BJ (cell line): ENCODE data around the gene CCDC40. TPM values are rescaled to one million over a fixed set of nuclear protein-coding genes. Genes with fewer than 3 reads are reported as not detected.

Experiments used
- CTCF ChIA-PET: fragments of 350-600 bp; formaldehyde crosslinking; extraction: SDS; loops from one replicate; lab custom pipeline; 2021; ENCODE audit warnings: antibody characterized with exemption, inconsistent platforms; lab: Yijun Ruan, JAX
- POLR2A ChIA-PET: fragments of 300-600 bp; sonication (Branson Sonifier 250); formaldehyde crosslinking; extraction: SDS; loops from one replicate; lab custom pipeline; 2021; ENCODE audit warnings: antibody characterized with exemption; lab: Charles Lee
- DNase-seq: peaks from one replicate; pipeline ENCODE4 v3.0.0-alpha.2; 2011; ENCODE audit warnings: low read depth
- H3K27me3 ChIP-seq: 2 replicates; pipeline ENCODE4 v1.6.0; 2011; ENCODE audit warnings: low read length; ENCODE audit not compliant: control insufficient read depth, insufficient read depth
- H3K36me3 ChIP-seq: 2 replicates; pipeline ENCODE4 v1.5.1; 2011; ENCODE audit warnings: low read length; ENCODE audit not compliant: control insufficient read depth, insufficient read depth
- H3K4me3 ChIP-seq: 2 replicates; pipeline ENCODE4 v1.5.1; 2011; ENCODE audit warnings: low read depth, mild to moderate bottlenecking, control low read depth, low read length
- CTCF ChIP-seq: IDR thresholded peaks from 2 replicates; pipeline ENCODE4 v1.5.1; 2011; ENCODE audit warnings: low read depth, mild to moderate bottlenecking, control low read depth, inconsistent platforms, low read length, moderate library complexity; ENCODE audit not compliant: insufficient read depth
- polyA plus RNA-seq: library from polyadenylated mRNA; depleted of rRNA; stranded (reverse); fragments of >200 nt; gene quantifications from 2 replicates; pipeline ENCODE4 v1.2.3, GENCODE V29; 2011

CCDC40 gene
- polyA plus RNA-seq, 1 experiment: 3.1 TPM

- H3K4me3 ChIP-seq: no peak overlapping the region
- no peak for TF ChIP-seq CTCF
- H3K27me3 ChIP-seq: no peaks in the 10 kb centered on the region
- no peaks in the 10 kb centered on the region for H3K36me3 ChIP-seq
- CTCF ChIA-PET: interaction anchor here (0.6 to 3.3 kb wide), 5 partner anchors 9 to 206 kb away, joined by 4 to 21 read pairs (median 13); partner anchors contain the start of gene CBX4
- POLR2A ChIA-PET: interaction anchor here (0.7 kb wide), 1 partner anchor 550 kb away, joined by 3 read pairs; no protein-coding TSS in a partner anchor
- no peak for DNase-seq
Observed at GRCh38 chr17:79995696-79996095, 40.7 kb upstream of the CCDC40 start.

GRCh38 chr17:79996291-79996690 is 40.2 kb upstream of the CCDC40 start:
- H3K27me3 ChIP-seq: no peaks in the 10 kb centered on the region
- CTCF ChIA-PET: interaction anchor here (0.6 to 3.3 kb wide), 5 partner anchors 8 to 157 kb away, joined by 3 to 21 read pairs (median 16); partner anchors contain the start of gene CBX4
- peaks cover 2% of the 10 kb centered on the region; the same call in 1 of the 2 replicates for H3K36me3 ChIP-seq
- POLR2A ChIA-PET: interaction anchor here (0.7 kb wide), 1 partner anchor 549 kb away, joined by 3 read pairs; no protein-coding TSS in a partner anchor
- no peak for DNase-seq
- no peak overlapping the region for H3K4me3 ChIP-seq
- no peak for TF ChIP-seq CTCF

- no peaks in the 10 kb centered on the region for H3K27me3 ChIP-seq
- ChIA-PET CTCF (interaction anchor here (0.8 to 3.1 kb wide), 3 partner anchors 8 to 11 kb away, joined by 3 to 19 read pairs (median 3); no protein-coding TSS in a partner anchor), POLR2A (no interaction called here)
- no peak overlapping the region for H3K4me3 ChIP-seq
- DNase-seq: no peak
- peaks cover 2% of the 10 kb centered on the region for H3K36me3 ChIP-seq
- TF ChIP-seq CTCF: no peak
Observed at GRCh38 chr17:79997011-79997660, 39.3 kb upstream of the CCDC40 start.

GRCh38 chr17:80000136-80000535 is 36.3 kb upstream of the CCDC40 start:
- Histone ChIP-seq H3K36me3 (peaks cover 8% of the 10 kb centered on the region), H3K4me3 (no peak overlapping the region), H3K27me3 (no peaks in the 10 kb centered on the region)
- POLR2A ChIA-PET: no interaction called here
- no peak for DNase-seq
- TF ChIP-seq CTCF: no peak
- CTCF ChIA-PET: interaction anchor here (1.2 to 2.9 kb wide), 4 partner anchors 8 to 160 kb away, joined by 3 to 14 read pairs (median 6); partner anchors contain the start of gene GAA

- TF ChIP-seq CTCF: no peak
- H3K4me3 ChIP-seq: no peak overlapping the region
- no peak for DNase-seq
- peaks cover 8% of the 10 kb centered on the region for H3K36me3 ChIP-seq
- CTCF ChIA-PET: interaction anchor here (1.0 to 2.9 kb wide), 5 partner anchors 7 to 161 kb away, joined by 3 to 14 read pairs (median 4); no protein-coding TSS in a partner anchor
- H3K27me3 ChIP-seq: no peaks in the 10 kb centered on the region
- POLR2A ChIA-PET: no interaction called here
Observed at GRCh38 chr17:80000981-80001775, 35.3 kb upstream of the CCDC40 start.
